ENCODE results near the gene PNO1.

DNA sequence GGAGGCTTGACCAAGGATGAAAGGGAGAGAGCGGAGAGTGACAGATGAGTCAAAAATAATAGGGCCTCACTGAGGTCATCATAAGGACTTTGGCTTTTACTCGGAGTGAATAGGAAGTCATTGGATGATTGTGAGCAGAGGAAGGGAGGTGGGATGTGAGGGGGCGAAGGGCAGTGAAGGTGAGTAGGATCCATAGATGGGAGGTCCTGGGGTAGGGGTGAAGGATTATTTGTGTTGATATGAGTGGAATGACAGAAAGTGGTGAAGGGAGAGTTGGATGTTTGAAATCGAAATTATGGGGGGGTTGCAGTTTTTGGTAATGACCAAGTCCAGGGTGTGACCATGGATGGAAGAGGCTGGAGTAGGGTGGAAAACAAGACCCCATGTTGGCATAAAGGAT lies 14.0 kb downstream of the PNO1 start:
- no peak for TF ChIP-seq CTCF (IDR thresholded peaks at IDR 0.05)
- TF ChIP-seq ZFX (IDR thresholded peaks at IDR 0.05; ENCODE audit: borderline replicate concordance), result no peak
